ENCODE measurements around the gene COG5.
"Not testable (repeated sequence)": the region's sequence is repeated elsewhere in the genome, so short reads cannot be mapped to it uniquely, and the experiment has no call there.

Gene COG5

GRCh38 chr7:107155726-107156125 is 408.0 kb downstream of the COG5 start:
- not testable (repeated sequence) for DNase-seq (ENCODE audit: low spot score)

GRCh38 chr7:107154826-107155225 is 408.9 kb downstream of the COG5 start:
- DNase-seq (ENCODE audit: low spot score): no peak

DNA sequence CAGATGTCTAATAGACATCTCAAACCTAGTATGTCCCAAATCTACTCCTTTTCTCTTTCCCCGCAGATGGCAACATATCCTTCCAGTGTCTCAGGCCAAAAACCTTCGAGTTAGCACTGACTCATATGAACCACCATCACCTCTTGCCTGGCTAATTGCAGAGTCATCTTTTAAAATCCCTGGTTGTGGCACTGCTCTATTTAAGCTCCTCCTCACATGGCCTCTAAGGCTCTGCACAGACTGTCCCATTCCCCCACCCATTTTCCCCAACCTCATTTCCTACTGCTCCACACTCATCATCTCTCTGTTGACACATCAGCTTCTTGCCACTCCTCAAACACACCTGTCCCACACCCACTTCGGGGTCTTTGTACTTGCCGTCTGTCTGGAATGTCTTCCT is 411.7 kb downstream of the COG5 start:
- no peak for DNase-seq (ENCODE audit: low spot score)

All from putamen (tissue), 1 donor.